Prostate gland (tissue), 2 donors: Measurements from ENCODE around the gene GLCE. TPM values are rescaled to one million over a fixed set of nuclear protein-coding genes. Genes with fewer than 3 reads are reported as not detected.

Experiments
- DNase-seq: peaks from one replicate; pipeline ENCODE4 v3.0.0-alpha.2; 2019; ENCODE audit warnings: low spot score
- H3K27ac ChIP-seq, 2 donors: fragments of 200-600 bp; sonication (generic); 2 replicates each; pipeline ENCODE4 v1.5.1; 2017 to 2019
- H3K27me3 ChIP-seq: fragments of 200-600 bp; sonication (generic); replicated peaks from 2 replicates; pipeline ENCODE4 v1.5.1; 2019; ENCODE audit not compliant: insufficient read depth
- H3K36me3 ChIP-seq, 2 donors: fragments of 200-600 bp; sonication (generic); 1 replicate in 1 of 2; 2 replicates in 1 of 2; pipeline versions ENCODE4 v1.5.1 to v1.8.1; 2017 to 2019
- H3K4me1 ChIP-seq: fragments of 200-600 bp; sonication (generic); replicated peaks from 2 replicates; pipeline ENCODE4 v1.5.1; 2019
- H3K4me3 ChIP-seq, 2 donors: fragments of 200-600 bp; sonication (generic); 2 replicates each; pipeline ENCODE4 v1.5.1; 2017 to 2019
- H3K9me3 ChIP-seq: fragments of 200-600 bp; sonication (generic); 2 replicates; pipeline ENCODE4 v1.5.1; 2017
- POLR2A ChIP-seq: fragments of 450-650 bp; IDR thresholded peaks from one replicate; pipeline ENCODE4 v1.6.1; 2016; ENCODE audit warnings: antibody characterized with exemption, mild to moderate bottlenecking
- POLR2AphosphoS5 ChIP-seq: sonication (generic); formaldehyde crosslinking; IDR thresholded peaks from one replicate; pipeline ENCODE4 v1.6.1; 2017; ENCODE audit warnings: antibody characterized with exemption
- WGBS: methylation state at CpG from one replicate; pipeline ENCODE4 v1.1.5; 2018; 5-methylcytosine and 5-hydroxymethylcytosine counted together
- intact Hi-C: fragments of 100-400 bp; cut with DNase I; formaldehyde crosslinking; loops from one replicate; pipeline ENCODE4 v1.14.2; 2022
- total RNA-seq, 2 donors: library from RNA; depleted of rRNA; stranded (reverse); fragments of >200 nt; gene quantifications; one replicate each; pipeline ENCODE4 v1.1.0, GENCODE V29; 2016
- TF ChIP-seq, protein P1 (sequence below), 4 experiments: fragments of 200-600 bp in 2 of 4; fragments of 450-650 bp in 2 of 4; sonication (generic) in 2 of 4; IDR thresholded peaks; 1 replicate in 3 of 4; 2 replicates in 1 of 4; pipeline ENCODE4 v1.5.1; 2016 to 2019; ENCODE audit warnings: antibody characterized with exemption in 4 of 4, mild to moderate bottlenecking in 2 of 4, moderate library complexity in 2 of 4

The GLCE gene
- total RNA-seq, 2 donors from 2014 or later, result 17.4 TPM

GRCh38 chr15:69313432-69314000, 153.1 kb downstream of the GLCE start:
- H3K9me3 ChIP-seq, result no peaks in the 10 kb centered on the region
- TF ChIP-seq, protein P1, sequence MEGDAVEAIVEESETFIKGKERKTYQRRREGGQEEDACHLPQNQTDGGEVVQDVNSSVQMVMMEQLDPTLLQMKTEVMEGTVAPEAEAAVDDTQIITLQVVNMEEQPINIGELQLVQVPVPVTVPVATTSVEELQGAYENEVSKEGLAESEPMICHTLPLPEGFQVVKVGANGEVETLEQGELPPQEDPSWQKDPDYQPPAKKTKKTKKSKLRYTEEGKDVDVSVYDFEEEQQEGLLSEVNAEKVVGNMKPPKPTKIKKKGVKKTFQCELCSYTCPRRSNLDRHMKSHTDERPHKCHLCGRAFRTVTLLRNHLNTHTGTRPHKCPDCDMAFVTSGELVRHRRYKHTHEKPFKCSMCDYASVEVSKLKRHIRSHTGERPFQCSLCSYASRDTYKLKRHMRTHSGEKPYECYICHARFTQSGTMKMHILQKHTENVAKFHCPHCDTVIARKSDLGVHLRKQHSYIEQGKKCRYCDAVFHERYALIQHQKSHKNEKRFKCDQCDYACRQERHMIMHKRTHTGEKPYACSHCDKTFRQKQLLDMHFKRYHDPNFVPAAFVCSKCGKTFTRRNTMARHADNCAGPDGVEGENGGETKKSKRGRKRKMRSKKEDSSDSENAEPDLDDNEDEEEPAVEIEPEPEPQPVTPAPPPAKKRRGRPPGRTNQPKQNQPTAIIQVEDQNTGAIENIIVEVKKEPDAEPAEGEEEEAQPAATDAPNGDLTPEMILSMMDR (IDR thresholded peaks at IDR 0.05), result no peak
- H3K27ac ChIP-seq, result no peak overlapping the region
- H3K27me3 ChIP-seq, result no peaks in the 10 kb centered on the region
- H3K4me1 ChIP-seq, result no peaks in the 10 kb centered on the region
- H3K4me3 ChIP-seq, result no peak overlapping the region
- WGBS, result 89% methylated on average over 8 of the region's 8 CpGs
- intact Hi-C loops, result no loop called here
- DNase-seq, result no peak
- H3K36me3 ChIP-seq, result no peaks in the 10 kb centered on the region

- intact Hi-C loops, result no loop called here
- DNase-seq, result no peak
- TF ChIP-seq POLR2A (no peak), POLR2AphosphoS5 (no peak)
- TF ChIP-seq, protein P1 (IDR thresholded peaks at IDR 0.05), result no peak
- Histone ChIP-seq H3K27ac (no peak overlapping the region), H3K4me3 (no peak overlapping the region), H3K27me3 (no peaks in the 10 kb centered on the region), H3K4me1 (no peaks in the 10 kb centered on the region), H3K9me3 (no peaks in the 10 kb centered on the region), H3K36me3 (no peaks in the 10 kb centered on the region)
- WGBS, result 92% methylated on average over 6 of the region's 6 CpGs
Observed at GRCh38 chr15:69314131-69314530, 153.7 kb downstream of the GLCE start.

DNA sequence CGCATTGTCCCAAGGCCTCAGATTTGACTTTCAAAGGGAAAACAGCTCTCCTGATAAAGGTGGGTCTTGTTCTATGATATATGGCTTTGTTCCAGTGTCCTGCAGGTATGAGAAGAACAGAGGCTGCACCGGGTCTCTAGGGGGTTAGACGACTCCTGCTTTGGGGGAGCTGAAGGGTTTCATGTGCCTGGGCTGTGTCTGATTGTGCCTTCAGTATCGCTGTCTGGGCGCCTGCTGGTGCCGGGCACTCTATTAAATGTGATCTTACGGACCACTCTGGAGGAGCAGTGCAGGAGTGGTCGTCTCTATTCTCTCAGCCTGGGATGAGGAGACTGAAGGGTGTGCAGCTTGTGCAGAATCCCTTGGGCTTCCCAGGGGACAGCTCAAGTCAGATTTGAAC, 154.3 kb downstream of the GLCE start:
- H3K4me1 ChIP-seq, result no peaks in the 10 kb centered on the region
- DNase-seq, result no peak
- no peaks in the 10 kb centered on the region for H3K9me3 ChIP-seq
- no peaks in the 10 kb centered on the region for H3K27me3 ChIP-seq
- intact Hi-C loops, result no loop called here
- WGBS, result 79% methylated on average over 8 of the region's 8 CpGs
- H3K27ac ChIP-seq, result no peak overlapping the region
- H3K36me3 ChIP-seq, result no peaks in the 10 kb centered on the region
- no peak overlapping the region for H3K4me3 ChIP-seq
- no peak for TF ChIP-seq POLR2A
- TF ChIP-seq, protein P1 (IDR thresholded peaks at IDR 0.05), result no peak
- TF ChIP-seq POLR2AphosphoS5, result no peak

DNA sequence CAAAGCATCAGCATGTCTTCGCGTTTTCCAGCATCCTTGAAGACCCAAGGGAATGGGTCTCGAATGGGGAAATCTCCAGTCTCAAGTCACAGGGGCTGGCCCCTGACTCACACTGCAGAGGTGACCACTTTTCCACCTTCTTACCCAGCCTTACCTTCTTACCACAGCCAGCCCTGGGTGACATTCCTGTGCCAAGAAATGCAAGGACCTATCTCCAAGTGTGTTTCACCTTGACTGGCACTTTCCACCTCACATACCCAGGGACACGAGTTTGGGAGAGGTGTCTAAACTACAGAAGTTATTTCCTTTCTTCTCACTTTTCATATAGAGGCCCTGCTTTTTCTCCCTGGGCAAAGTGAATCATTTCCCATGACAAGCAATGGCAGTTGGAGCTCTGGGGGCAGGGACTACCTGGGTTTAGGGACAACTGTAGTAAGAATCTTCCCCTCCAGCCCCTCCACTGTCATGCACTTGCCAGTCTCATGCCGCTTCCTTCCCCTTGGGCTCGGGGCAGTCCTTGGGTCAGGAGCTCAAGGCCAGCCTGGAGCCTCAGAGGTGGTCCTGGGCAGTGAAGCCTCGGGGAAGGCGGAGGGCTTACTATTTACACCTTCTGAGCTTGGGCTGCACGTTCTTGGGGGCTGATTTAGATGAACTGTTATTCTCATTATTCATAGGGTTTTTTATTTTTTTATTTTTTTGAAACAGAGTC, 155.1 kb downstream of the GLCE start:
- TF ChIP-seq, protein P1 (IDR thresholded peaks at IDR 0.05), result no peak
- TF ChIP-seq POLR2A (no peak), POLR2AphosphoS5 (no peak)
- intact Hi-C loops, result no loop called here
- WGBS, result 88% methylated on average over 9 of the region's 9 CpGs
- DNase-seq, result no peak
- no peak overlapping the region for H3K4me3 ChIP-seq
- no peaks in the 10 kb centered on the region for H3K36me3 ChIP-seq
- H3K4me1 ChIP-seq, result no peaks in the 10 kb centered on the region
- H3K9me3 ChIP-seq, result no peaks in the 10 kb centered on the region
- no peaks in the 10 kb centered on the region for H3K27me3 ChIP-seq
- no peak overlapping the region for H3K27ac ChIP-seq

DNA sequence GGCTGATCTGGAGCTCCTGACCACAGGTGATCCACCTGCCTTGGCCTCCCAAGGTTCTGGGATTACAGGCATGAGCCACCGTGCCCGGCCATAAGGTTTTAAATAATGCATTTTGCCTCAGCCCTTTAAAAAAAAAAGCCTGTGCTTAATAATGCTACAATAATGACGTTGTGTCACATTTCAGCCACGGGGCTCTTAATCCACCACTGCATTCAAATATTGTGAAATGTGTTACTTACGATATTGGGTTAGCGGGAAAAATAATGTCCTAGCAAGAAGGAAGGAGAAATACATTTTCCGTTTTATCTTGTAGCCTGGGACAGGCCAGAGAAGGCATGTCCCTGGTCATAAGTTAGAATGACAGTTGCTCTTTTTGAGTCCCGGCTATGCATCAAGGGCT, 155.9 kb downstream of the GLCE start:
- Histone ChIP-seq H3K9me3 (no peaks in the 10 kb centered on the region), H3K27me3 (no peaks in the 10 kb centered on the region), H3K4me3 (no peak overlapping the region), H3K27ac (no peak overlapping the region), H3K36me3 (no peaks in the 10 kb centered on the region), H3K4me1 (no peaks in the 10 kb centered on the region)
- DNase-seq, result no peak
- intact Hi-C loops, result no loop called here
- TF ChIP-seq POLR2AphosphoS5 (no peak), POLR2A (no peak)
- TF ChIP-seq, protein P1 (IDR thresholded peaks at IDR 0.05), result no peak
- 84% methylated on average over 8 of the region's 8 CpGs for WGBS
